GM04504 (cell line): ENCODE measurements around the gene COPS9.

Source experiments
- DNase-seq: peaks from one replicate; pipeline ENCODE4 v3.0.0-alpha.2; 2012; ENCODE audit warnings: low read depth

Gene COPS9

GRCh38 chr2:240134466-240134865 is 1.6 kb downstream of the COPS9 start:
- DNase-seq: no peak

DNA sequence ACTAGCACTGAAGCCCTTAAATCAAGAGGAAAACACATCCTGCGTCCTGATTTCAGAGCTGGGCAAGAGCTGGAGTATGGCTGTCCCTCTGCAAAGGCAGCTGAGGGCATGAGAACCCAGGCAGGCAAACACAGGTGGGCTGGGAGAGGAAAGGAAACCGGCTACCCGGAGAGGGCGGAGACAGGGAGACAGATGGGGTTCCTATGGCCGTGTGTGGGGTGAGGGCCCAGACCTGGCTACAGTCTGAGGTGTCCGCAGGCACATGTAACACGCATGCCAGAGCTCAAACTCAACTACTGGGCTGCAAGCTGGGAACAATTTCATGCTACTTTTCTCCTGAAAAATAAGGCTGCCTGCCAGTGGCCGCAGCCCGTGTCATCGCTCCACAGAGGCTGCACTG is 2.7 kb downstream of the COPS9 start:
- no peak for DNase-seq

DNA sequence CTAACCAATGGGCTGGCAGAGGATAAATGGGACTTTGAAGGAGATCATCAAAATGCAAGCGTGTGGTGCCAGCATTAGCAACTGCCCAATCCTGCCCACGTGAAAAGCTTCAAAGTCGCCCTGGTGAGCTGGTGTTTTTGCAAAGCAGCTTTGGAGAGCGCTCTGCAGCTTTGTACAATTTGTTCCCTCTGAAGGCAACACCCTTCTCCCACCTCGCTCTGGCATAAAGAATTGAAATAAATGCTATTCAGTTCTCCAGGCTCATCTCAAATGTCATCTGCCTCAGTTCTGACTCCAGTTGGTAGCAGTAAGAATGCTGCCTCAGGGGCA is 3.5 kb downstream of the COPS9 start:
- no peak for DNase-seq

GRCh38 chr2:240131941-240132650 is 4.0 kb downstream of the COPS9 start:
- DNase-seq: no peak

GRCh38 chr2:240131296-240131695 is 4.8 kb downstream of the COPS9 start:
- no peak for DNase-seq

GRCh38 chr2:240130393-240131195 is 5.5 kb downstream of the COPS9 start:
- no peak for DNase-seq

DNA sequence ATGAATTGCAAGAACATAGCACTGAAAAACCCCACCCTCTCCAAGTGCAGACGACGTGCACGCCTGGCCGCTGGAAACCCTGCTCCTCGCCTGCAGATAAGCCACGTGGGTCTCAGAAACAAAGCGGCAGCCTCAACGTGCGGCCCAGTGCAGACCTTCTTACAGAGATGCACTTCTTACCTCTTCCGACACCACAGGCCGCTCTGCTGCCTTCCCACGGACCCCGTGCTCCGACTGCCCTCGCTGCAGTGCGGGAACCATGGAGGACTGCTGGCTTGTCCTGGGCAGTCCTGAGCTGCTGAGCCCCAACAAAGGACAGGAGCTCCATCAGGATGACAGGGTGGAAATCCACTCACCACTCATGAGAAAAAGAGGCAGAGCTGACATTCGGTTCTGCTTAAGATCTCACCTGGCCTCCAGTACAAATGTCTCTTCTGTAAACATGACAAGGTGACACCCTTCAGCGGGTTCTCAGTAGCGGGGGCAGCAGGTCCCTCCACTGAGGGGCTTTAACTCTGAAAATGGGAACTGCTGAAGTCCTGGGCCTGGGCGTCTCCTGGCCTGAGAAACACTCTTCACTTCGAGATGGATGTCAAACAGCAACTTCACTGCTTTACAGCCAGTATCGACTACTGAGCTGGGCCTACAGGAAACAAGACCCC is 6.2 kb downstream of the COPS9 start:
- DNase-seq: no peak

DNA sequence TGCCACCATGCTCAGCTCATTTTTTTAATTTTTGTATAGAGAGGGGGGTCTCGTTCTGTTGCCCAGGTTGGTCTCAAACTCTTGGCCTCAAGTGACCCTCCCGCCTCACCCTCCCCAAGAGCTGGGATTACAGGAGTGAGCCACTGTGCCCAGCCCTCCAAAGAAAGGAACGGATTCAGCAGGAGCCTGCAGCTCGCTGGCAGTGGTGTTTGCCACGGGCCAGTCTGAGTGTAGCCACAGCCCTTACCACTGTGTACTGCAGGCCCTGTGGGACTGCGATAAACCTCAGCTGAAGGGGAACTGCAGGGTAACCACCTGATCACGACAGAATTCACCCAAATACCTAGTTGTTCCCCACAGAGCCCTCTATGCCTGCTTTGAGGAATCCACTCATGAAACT is 6.8 kb downstream of the COPS9 start:
- no peak for DNase-seq

DNA sequence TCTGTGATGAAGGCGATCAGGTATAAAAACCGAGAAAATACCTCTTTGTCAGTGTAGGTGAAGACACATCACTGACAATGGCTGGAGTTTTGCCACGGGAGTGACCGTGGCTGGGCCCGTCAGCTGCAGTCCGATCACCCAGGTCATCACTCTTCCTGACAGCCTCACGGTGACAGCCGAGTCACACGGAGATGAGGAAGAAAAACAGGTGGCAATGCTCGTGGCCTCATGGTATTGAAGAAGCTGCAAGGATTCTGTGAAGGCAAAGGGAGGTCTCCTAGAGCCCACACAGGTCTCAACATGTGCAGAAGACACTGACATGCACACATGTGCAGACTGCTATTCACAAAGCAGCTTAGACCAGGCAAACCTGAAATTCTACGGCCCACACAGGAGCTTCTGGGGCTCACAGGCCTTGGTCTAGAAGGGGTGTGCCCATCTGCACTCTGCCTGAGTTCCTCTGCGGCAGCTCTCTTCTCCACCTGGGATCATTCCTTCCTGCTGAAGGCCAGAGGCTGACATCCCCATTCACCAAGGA is 7.4 kb downstream of the COPS9 start:
- no peak for DNase-seq

- DNase-seq: no peak
These were observed 8.0 kb downstream of the COPS9 start for GRCh38 chr2:240127911-240128607.

DNA sequence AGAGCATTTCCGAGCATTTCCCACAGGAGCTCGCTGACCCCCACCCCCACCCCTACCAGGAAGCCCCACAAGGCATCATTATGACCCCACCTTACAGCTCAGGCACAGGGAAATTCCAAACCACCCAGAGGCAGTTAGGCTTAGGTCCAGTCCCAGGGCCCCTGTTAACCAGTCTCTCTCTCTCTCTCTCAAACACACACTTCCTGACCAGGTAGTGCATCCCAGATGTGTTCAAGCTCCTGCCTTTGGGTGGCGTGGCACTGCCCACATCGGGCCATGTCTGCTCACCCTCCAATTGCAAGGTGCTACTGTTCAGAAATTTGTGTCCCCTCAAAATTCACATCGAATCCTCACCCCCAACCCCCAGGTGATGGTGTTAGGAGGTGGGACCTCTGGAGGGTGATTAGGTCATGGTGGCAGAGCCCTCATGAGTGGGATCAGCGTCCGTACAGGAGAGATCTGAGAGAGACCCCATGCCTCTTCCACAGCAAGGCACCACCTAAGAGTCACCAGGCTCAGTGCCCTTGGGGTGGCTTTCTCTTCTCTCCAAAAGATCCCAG is 8.8 kb downstream of the COPS9 start:
- DNase-seq: no peak

DNA sequence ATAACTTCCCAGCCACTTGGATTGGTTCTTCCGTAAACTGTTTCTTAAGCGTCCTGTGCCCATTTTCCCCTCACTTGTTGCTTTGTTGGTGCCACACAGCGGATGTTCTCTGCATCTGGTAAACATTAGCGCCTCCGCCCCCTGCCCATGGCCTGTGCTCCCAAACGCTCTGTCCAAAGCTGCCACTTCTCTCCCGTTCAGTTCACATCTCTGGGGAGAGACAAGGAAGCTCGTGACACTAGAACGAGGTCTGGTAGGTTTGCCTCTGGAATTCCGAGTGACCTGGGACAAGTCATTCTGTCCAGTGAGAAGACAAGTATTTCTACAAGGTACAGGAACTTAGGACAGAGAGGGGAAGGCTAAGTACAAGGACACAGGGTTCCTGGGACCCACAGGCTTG is 9.4 kb downstream of the COPS9 start:
- no peak for DNase-seq

DNA sequence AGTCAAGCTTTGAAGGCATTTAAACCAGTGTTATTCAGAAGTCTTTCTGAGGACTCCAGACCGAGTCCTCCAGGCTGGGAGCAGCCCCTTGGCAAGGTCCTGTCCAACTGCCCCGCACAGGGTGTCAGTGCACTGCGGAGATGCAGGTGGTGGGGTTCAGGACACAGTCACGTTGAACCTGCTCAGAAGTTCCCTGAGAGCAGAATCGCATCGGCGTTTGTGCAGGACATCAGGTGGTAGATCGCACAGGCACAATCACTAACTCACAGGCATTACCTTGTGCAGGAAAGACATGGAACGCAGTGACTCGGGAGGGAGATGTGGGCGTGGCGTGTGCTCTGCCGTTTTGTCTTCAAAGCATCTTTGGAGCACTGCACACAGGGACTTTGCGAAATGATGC is 10.4 kb downstream of the COPS9 start:
- DNase-seq: no peak

GRCh38 chr2:240124651-240125030 is 11.5 kb downstream of the COPS9 start:
- DNase-seq: no peak

DNA sequence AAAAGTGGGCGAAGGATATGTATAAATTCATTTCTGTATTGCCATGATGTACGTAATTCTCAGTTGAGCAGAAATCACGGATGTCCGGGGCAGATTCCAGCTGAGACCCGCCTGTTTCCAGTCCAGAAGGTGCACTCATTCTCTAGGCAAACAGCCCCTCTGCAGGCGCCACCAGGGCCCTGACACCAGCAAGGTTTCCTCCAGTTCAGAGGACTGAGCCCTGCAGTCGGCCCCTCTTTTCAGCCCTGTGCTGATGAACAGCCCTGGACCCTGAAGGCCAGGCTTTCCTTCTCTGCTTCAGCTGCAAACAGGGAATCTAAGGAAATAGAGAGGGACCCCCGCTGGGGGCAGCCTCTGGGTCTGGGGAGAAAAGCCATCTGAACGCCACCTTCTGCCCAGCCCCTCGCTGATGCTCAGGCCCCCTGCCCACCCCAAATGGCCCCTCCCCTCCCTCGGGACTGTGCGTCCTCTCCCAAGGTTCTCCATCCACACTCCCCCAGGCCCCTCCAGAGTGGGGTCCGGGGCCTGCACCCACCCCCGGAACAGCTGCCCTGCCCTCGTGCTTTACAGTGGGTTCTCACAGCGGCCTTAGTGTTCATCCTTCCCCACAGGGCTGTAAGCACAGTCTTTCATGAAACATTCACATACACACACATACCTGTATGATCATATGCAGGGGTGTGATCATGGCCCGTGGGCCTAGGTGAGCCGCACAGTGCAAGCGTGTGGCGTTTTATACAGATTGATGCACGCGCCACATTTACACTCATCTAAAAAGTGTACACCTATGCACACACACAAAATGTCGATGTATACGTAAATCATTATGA is 12.1 kb downstream of the COPS9 start:
- DNase-seq: no peak

DNA sequence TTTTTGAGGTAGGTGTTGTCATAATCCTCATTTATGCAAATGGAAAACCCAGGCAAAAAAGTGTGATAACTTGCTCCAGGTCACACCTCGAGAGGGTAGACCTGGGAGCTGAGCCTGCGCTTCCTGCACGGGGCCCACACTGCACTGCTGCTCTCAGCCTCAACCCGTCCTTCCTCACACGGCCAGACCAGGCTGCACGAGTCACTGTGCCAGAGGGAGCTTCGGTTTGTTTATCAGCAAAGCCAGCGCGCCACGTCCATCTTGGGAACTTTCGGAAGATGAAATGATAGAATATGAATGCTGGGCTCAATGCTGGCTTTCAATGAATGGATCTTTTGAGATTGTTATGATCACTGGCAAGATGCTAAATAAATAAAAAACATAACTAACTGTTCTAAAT is 14.4 kb downstream of the COPS9 start:
- no peak for DNase-seq

GRCh38 chr2:240121190-240121589 is 14.9 kb downstream of the COPS9 start:
- DNase-seq: no peak

DNA sequence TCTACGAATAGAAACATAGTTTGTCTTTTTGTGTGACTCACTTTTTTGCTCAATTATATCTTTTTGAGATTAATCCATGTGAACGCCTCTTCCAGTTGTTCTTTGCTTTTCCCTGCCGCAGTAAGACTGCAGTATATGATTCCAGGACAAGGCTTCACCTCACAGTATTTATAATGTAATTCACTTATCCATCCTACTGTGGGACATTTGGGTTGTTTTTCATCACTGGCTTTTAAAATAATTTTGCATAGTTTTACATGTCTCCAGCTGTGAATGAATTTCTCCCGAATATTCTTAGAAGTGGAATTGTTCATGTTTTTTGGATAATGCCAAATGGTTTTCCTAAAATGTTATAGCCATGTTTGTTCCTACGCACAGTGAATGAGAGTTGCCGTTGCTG is 21.9 kb downstream of the COPS9 start:
- DNase-seq: no peak

GRCh38 chr2:240112914-240113690 is 23.0 kb downstream of the COPS9 start:
- DNase-seq: no peak

GRCh38 chr2:240111253-240111652 is 24.9 kb downstream of the COPS9 start:
- DNase-seq: no peak
